Smooth muscle cell (in vitro differentiated cells): Measurements from ENCODE around the gene CHST15. TPM values are rescaled to one million over a fixed set of nuclear protein-coding genes. Genes with fewer than 3 reads are reported as not detected.

Source experiments
- DNase-seq: peaks from one replicate; lab custom pipeline; 2025; ENCODE audit not compliant: unreplicated experiment; lab: John Stamatoyannopoulos, UW
- H2AFZ ChIP-seq: fragments of 200-600 bp; sonication (generic); 2 replicates; pipeline ENCODE4 v1.6.0; 2016; ENCODE audit warnings: antibody characterized with exemption, low read depth, mild to moderate bottlenecking
- H3F3A ChIP-seq: fragments of 200-600 bp; sonication (generic); 2 replicates; pipeline ENCODE4 v1.6.0; 2017; ENCODE audit warnings: antibody characterized with exemption, low read depth
- H3K27ac ChIP-seq: fragments of 200-600 bp; sonication (generic); 2 replicates; pipeline ENCODE4 v1.5.1; 2016; ENCODE audit warnings: low read depth, mild to moderate bottlenecking
- H3K27me3 ChIP-seq: fragments of 200-600 bp; sonication (generic); 2 replicates; pipeline ENCODE4 v1.6.1; 2016; ENCODE audit warnings: low read depth, mild to moderate bottlenecking
- H3K36me3 ChIP-seq: fragments of 200-600 bp; sonication (generic); 2 replicates; pipeline ENCODE4 v1.5.1; 2016; ENCODE audit warnings: low read depth
- H3K4me1 ChIP-seq: fragments of 200-600 bp; sonication (generic); 2 replicates; pipeline ENCODE4 v1.5.1; 2016; ENCODE audit warnings: low read depth
- H3K4me2 ChIP-seq: fragments of 200-600 bp; sonication (generic); 2 replicates; pipeline ENCODE4 v1.6.0; 2016; ENCODE audit warnings: mild to moderate bottlenecking
- H3K4me3 ChIP-seq: fragments of 200-600 bp; sonication (generic); 2 replicates; pipeline ENCODE4 v1.5.1; 2016; ENCODE audit warnings: mild to moderate bottlenecking
- H3K79me2 ChIP-seq: fragments of 200-600 bp; sonication (generic); 2 replicates; pipeline ENCODE4 v1.6.0; 2016; ENCODE audit warnings: low read depth, mild to moderate bottlenecking
- H3K9ac ChIP-seq: fragments of 200-600 bp; sonication (generic); 2 replicates; pipeline ENCODE4 v1.6.0; 2016; ENCODE audit warnings: low read depth
- H3K9me3 ChIP-seq: fragments of 200-600 bp; sonication (generic); replicated peaks from 2 replicates; pipeline ENCODE4 v1.5.1; 2016; ENCODE audit warnings: low read depth
- H4K20me1 ChIP-seq: fragments of 200-600 bp; sonication (generic); 2 replicates; pipeline ENCODE4 v1.6.0; 2016; ENCODE audit warnings: low read depth
- CTCF ChIP-seq: fragments of 200-600 bp; sonication (generic); IDR thresholded peaks from 2 replicates; pipeline ENCODE4 v1.5.1; 2017; ENCODE audit warnings: borderline replicate concordance, mild to moderate bottlenecking, antibody characterized with exemption; ENCODE audit not compliant: insufficient read depth, poor library complexity, severe bottlenecking
- WGBS: methylation state at CpG from one replicate; pipeline ENCODE4 v1.1.7; 2016; ENCODE audit warnings: low lambda C conversion rate; 5-methylcytosine and 5-hydroxymethylcytosine counted together
- polyA plus RNA-seq: library from polyadenylated mRNA; unstranded; fragments of >200 nt; fragmentation: Nextera tagmentation; extraction: Ambion mirVana; gene quantifications from 2 replicates; pipeline ENCODE4 v1.2.1, GENCODE V29; 2016
- total RNA-seq: library from RNA; depleted of rRNA; stranded (reverse); fragments of >200 nt; gene quantifications from 2 replicates; pipeline ENCODE4 v1.2.3, GENCODE V29; 2014

Gene CHST15
- total and polyA plus RNA-seq, 2 experiments from 2014 or later = 14.1 to 20.4 TPM

GRCh38 chr10:124047427-124048152 is 45.8 kb downstream of the CHST15 start:
- Histone ChIP-seq H3K27ac (no peak overlapping the region), H3K27me3 (no peaks in the 10 kb centered on the region), H2AFZ (no peak overlapping the region), H3K9me3 (no peaks in the 10 kb centered on the region), H3K4me2 (no peak overlapping the region), H3K4me3 (no peak overlapping the region), H4K20me1 (peaks cover 74% of the 10 kb centered on the region), H3F3A (no peaks in the 10 kb centered on the region), H3K4me1 (peaks cover 7% of the 10 kb centered on the region), H3K36me3 (no peaks in the 10 kb centered on the region), H3K9ac (no peak overlapping the region), H3K79me2 (peaks cover 14% of the 10 kb centered on the region)
- no peak for DNase-seq
- 97% methylated on average over 6 of the region's 6 CpGs for WGBS
- no peak for TF ChIP-seq CTCF

- no peak for DNase-seq
- no peak for TF ChIP-seq CTCF
- Histone ChIP-seq H3K9me3 (no peaks in the 10 kb centered on the region), H3K79me2 (peaks cover 14% of the 10 kb centered on the region), H3K4me2 (no peak overlapping the region), H3K4me3 (no peak overlapping the region), H3F3A (no peaks in the 10 kb centered on the region), H3K9ac (no peak overlapping the region), H4K20me1 (peaks cover 67% of the 10 kb centered on the region), H3K27ac (no peak overlapping the region), H3K36me3 (no peaks in the 10 kb centered on the region), H3K27me3 (no peaks in the 10 kb centered on the region), H3K4me1 (peaks cover 7% of the 10 kb centered on the region), H2AFZ (no peak overlapping the region)
- 96% methylated on average over 18 of the region's 18 CpGs for WGBS
These were observed 47.5 kb downstream of the CHST15 start for GRCh38 chr10:124045801-124046355.

- TF ChIP-seq CTCF = no peak
These were observed 48.1 kb downstream of the CHST15 start for GRCh38 chr10:124045276-124045675.

More at GRCh38 chr10:124045276-124045675, 48.1 kb downstream of the CHST15 start:
- Histone ChIP-seq H3K4me3 (no peak overlapping the region), H3K9ac (no peak overlapping the region), H3K9me3 (no peaks in the 10 kb centered on the region), H3F3A (no peaks in the 10 kb centered on the region), H3K27ac (no peak overlapping the region), H4K20me1 (peaks cover 61% of the 10 kb centered on the region), H3K27me3 (no peaks in the 10 kb centered on the region), H3K79me2 (peaks cover 14% of the 10 kb centered on the region), H3K4me1 (peaks cover 7% of the 10 kb centered on the region), H2AFZ (no peak overlapping the region), H3K4me2 (no peak overlapping the region), H3K36me3 (no peaks in the 10 kb centered on the region)
- 84% methylated on average over 6 of the region's 6 CpGs for WGBS
- DNase-seq = no peak
